Neural progenitor cell (in vitro differentiated cells): Measurements from ENCODE around the gene NR3C2. TPM values are rescaled to one million over a fixed set of nuclear protein-coding genes. Genes with fewer than 3 reads are reported as not detected.

Experiments used
- DNase-seq: peaks from one replicate; pipeline ENCODE4 v3.0.0-alpha.2; 2016; ENCODE audit warnings: low spot score
- H2AFZ ChIP-seq: fragments of 200-600 bp; sonication (generic); replicated peaks from 2 replicates; pipeline ENCODE4 v1.6.1; 2016; ENCODE audit warnings: antibody characterized with exemption
- H3F3A ChIP-seq: fragments of 200-600 bp; sonication (generic); 2 replicates; pipeline ENCODE4 v1.6.1; 2016; ENCODE audit warnings: antibody characterized with exemption, low read depth
- H3K27ac ChIP-seq: fragments of 200-600 bp; sonication (generic); 2 replicates; pipeline ENCODE4 v1.5.1; 2016; ENCODE audit warnings: mild to moderate bottlenecking
- H3K27me3 ChIP-seq: fragments of 200-600 bp; sonication (generic); 2 replicates; pipeline ENCODE4 v1.6.1; 2016; ENCODE audit warnings: mild to moderate bottlenecking, moderate library complexity
- H3K36me3 ChIP-seq: fragments of 200-600 bp; sonication (generic); 2 replicates; pipeline ENCODE4 v1.5.1; 2016
- H3K4me1 ChIP-seq: fragments of 200-600 bp; sonication (generic); 2 replicates; pipeline ENCODE4 v1.6.1; 2016; ENCODE audit warnings: mixed run types
- H3K4me2 ChIP-seq: fragments of 200-600 bp; sonication (generic); 2 replicates; pipeline ENCODE4 v1.6.1; 2016
- H3K4me3 ChIP-seq: fragments of 200-600 bp; sonication (generic); 2 replicates; pipeline ENCODE4 v1.5.1; 2016
- H3K79me2 ChIP-seq: fragments of 200-600 bp; sonication (generic); 2 replicates; pipeline ENCODE4 v1.6.1; 2016; ENCODE audit warnings: low read depth
- H3K9ac ChIP-seq: fragments of 200-600 bp; sonication (generic); 2 replicates; pipeline ENCODE4 v1.6.1; 2016
- H3K9me3 ChIP-seq: fragments of 200-600 bp; sonication (generic); 2 replicates; pipeline ENCODE4 v1.5.1; 2016; ENCODE audit warnings: low read depth
- H4K20me1 ChIP-seq: fragments of 200-600 bp; sonication (generic); 2 replicates; pipeline ENCODE4 v1.6.1; 2016; ENCODE audit warnings: low read depth
- H3K27ac Mint-ChIP-seq: 3 replicates; pipeline ENCODE4 v1.8.0; 2021; ENCODE audit warnings: mixed read lengths
- H3K27me3 Mint-ChIP-seq: 2 replicates; pipeline ENCODE4 v1.8.0; 2022; ENCODE audit warnings: low read depth, mild to moderate bottlenecking, inconsistent platforms, moderate library complexity, mixed read lengths; ENCODE audit not compliant: insufficient read depth
- H3K36me3 Mint-ChIP-seq: 3 replicates; pipeline ENCODE4 v1.8.0; 2021; ENCODE audit warnings: mixed read lengths
- H3K4me1 Mint-ChIP-seq: 3 replicates; pipeline ENCODE4 v1.8.0; 2021; ENCODE audit warnings: mixed read lengths
- H3K4me3 Mint-ChIP-seq: 3 replicates; pipeline ENCODE4 v1.8.0; 2021; ENCODE audit warnings: mild to moderate bottlenecking, moderate library complexity, mixed read lengths
- H3K9me3 Mint-ChIP-seq: 3 replicates; pipeline ENCODE4 v1.8.0; 2020; ENCODE audit warnings: mixed read lengths
- CTCF ChIP-seq: fragments of 200-600 bp; sonication (generic); IDR thresholded peaks from 2 replicates; pipeline ENCODE4 v1.5.1; 2017; ENCODE audit warnings: antibody characterized with exemption, mild to moderate bottlenecking
- EZH2 ChIP-seq: fragments of 200-600 bp; sonication (generic); IDR thresholded peaks from 2 replicates; pipeline ENCODE4 v1.6.1; 2017; ENCODE audit warnings: antibody characterized with exemption, mild to moderate bottlenecking, moderate library complexity
- EZH2phosphoT487 ChIP-seq: fragments of 200-600 bp; sonication (generic); IDR thresholded peaks from 2 replicates; pipeline ENCODE4 v1.6.1; 2017; ENCODE audit warnings: antibody characterized with exemption
- total RNA-seq: library from RNA; depleted of rRNA; stranded (reverse); fragments of >200 nt; gene quantifications from 2 replicates; pipeline ENCODE4 v1.2.3, GENCODE V29; 2015; ENCODE audit warnings: low replicate concordance

NR3C2 gene
- total RNA-seq, 1 donor from 2014 or later: 0.73 TPM

GRCh38 chr4:148412460-148412994 is 29.7 kb downstream of the NR3C2 start:
- no peak overlapping the region for H3K4me2 ChIP-seq
- H3K9ac ChIP-seq: no peak overlapping the region
- Mint-ChIP-seq H3K27ac (no peak overlapping the region), H3K4me1 (peaks cover 9% of the 10 kb centered on the region), H3K9me3 (no peaks in the 10 kb centered on the region), H3K4me3 (no peak overlapping the region), H3K27me3 (no peaks in the 10 kb centered on the region), H3K36me3 (no peaks in the 10 kb centered on the region)
- H3K36me3 ChIP-seq: no peaks in the 10 kb centered on the region
- TF ChIP-seq EZH2phosphoT487: no peak
- no peak for TF ChIP-seq EZH2
- TF ChIP-seq CTCF: no peak
- H3K4me3 ChIP-seq: no peak overlapping the region
- H3K4me1 ChIP-seq: no peaks in the 10 kb centered on the region
- H3K9me3 ChIP-seq: no peaks in the 10 kb centered on the region
- H3F3A ChIP-seq: no peaks in the 10 kb centered on the region
- no peaks in the 10 kb centered on the region for H4K20me1 ChIP-seq
- no peak for DNase-seq
- no peak overlapping the region for H2AFZ ChIP-seq
- no peaks in the 10 kb centered on the region for H3K27me3 ChIP-seq
- H3K27ac ChIP-seq: no peak overlapping the region
- H3K79me2 ChIP-seq: no peaks in the 10 kb centered on the region

GRCh38 chr4:148405161-148405893 is 36.9 kb downstream of the NR3C2 start:
- H3K9ac ChIP-seq: no peak overlapping the region
- H3K4me2 ChIP-seq: no peak overlapping the region
- H3K4me3 Mint-ChIP-seq: no peak overlapping the region
- H3K79me2 ChIP-seq: no peaks in the 10 kb centered on the region
- no peak overlapping the region for H3K4me3 ChIP-seq
- no peaks in the 10 kb centered on the region for H3K36me3 Mint-ChIP-seq
- no peak overlapping the region for H2AFZ ChIP-seq
- no peak overlapping the region for H3K27ac ChIP-seq
- no peaks in the 10 kb centered on the region for H3K9me3 ChIP-seq
- H3K4me1 ChIP-seq: no peaks in the 10 kb centered on the region
- H3K27ac Mint-ChIP-seq: no peak overlapping the region
- H3K9me3 Mint-ChIP-seq: no peaks in the 10 kb centered on the region
- no peaks in the 10 kb centered on the region for H3K36me3 ChIP-seq
- peaks cover 3% of the 10 kb centered on the region for H3K4me1 Mint-ChIP-seq
- H3K27me3 Mint-ChIP-seq: no peaks in the 10 kb centered on the region
- no peaks in the 10 kb centered on the region for H3F3A ChIP-seq
- no peak for DNase-seq
- H4K20me1 ChIP-seq: no peaks in the 10 kb centered on the region
- H3K27me3 ChIP-seq: no peaks in the 10 kb centered on the region
- TF ChIP-seq EZH2: no peak
- no peak for TF ChIP-seq CTCF

GRCh38 chr4:148398988-148399387 is 43.2 kb downstream of the NR3C2 start:
- Histone ChIP-seq H3K4me2 (no peak overlapping the region), H3F3A (no peaks in the 10 kb centered on the region), H3K9ac (no peak overlapping the region), H3K4me3 (no peak overlapping the region), H3K36me3 (no peaks in the 10 kb centered on the region), H4K20me1 (no peaks in the 10 kb centered on the region), H3K9me3 (no peaks in the 10 kb centered on the region), H3K79me2 (no peaks in the 10 kb centered on the region), H3K27ac (no peak overlapping the region), H3K4me1 (no peaks in the 10 kb centered on the region), H2AFZ (no peak overlapping the region), H3K27me3 (no peaks in the 10 kb centered on the region)
- H3K27me3 Mint-ChIP-seq: no peaks in the 10 kb centered on the region
- H3K27ac Mint-ChIP-seq: no peak overlapping the region
- H3K4me3 Mint-ChIP-seq: no peak overlapping the region
- H3K9me3 Mint-ChIP-seq: no peaks in the 10 kb centered on the region
- no peak for TF ChIP-seq EZH2phosphoT487
- no peak for TF ChIP-seq CTCF
- no peak for TF ChIP-seq EZH2
- H3K36me3 Mint-ChIP-seq: no peaks in the 10 kb centered on the region
- peaks cover 4% of the 10 kb centered on the region for H3K4me1 Mint-ChIP-seq
- no peak for DNase-seq
